Gastrocnemius medialis (tissue), 4 donors: Measurements from ENCODE around the gene PXN. TPM values are rescaled to one million over a fixed set of nuclear protein-coding genes. Genes with fewer than 3 reads are reported as not detected.
"Not testable (repeated sequence)": the region's sequence is repeated elsewhere in the genome, so short reads cannot be mapped to it uniquely, and the experiment has no call there.

Experiments
- ATAC-seq, 2 donors: fragments of 150-250 bp; one replicate each; pipeline ENCODE4 v1.9.1; 2016
- DNase-seq, 2 donors: peaks; one replicate each; pipeline ENCODE4 v3.0.0-alpha.2; 2019
- H3K27ac ChIP-seq, 4 donors: fragments of 200-600 bp; sonication (generic); 1 replicate in 1 of 4; 2 replicates in 3 of 4; pipeline ENCODE4 v1.5.1; 2016 to 2018; ENCODE audit warnings: mild to moderate bottlenecking in 2 of 4, moderate library complexity in 1 of 4
- H3K27me3 ChIP-seq, 3 donors: fragments of 200-600 bp; sonication (generic) in 2 of 3; 1 replicate in 1 of 3; 2 replicates in 2 of 3; pipeline versions ENCODE4 v1.5.1 to v1.6.0; 2016 to 2019; ENCODE audit warnings: mild to moderate bottlenecking in 1 of 3, moderate library complexity in 1 of 3
- H3K36me3 ChIP-seq, 2 donors: fragments of 200-600 bp; sonication (generic) in 1 of 2; one replicate each; pipeline ENCODE4 v1.5.1; 2017 to 2018
- H3K4me1 ChIP-seq, 2 donors: fragments of 200-600 bp; sonication (generic) in 1 of 2; one replicate each; pipeline ENCODE4 v1.5.1; 2016 to 2017; ENCODE audit warnings: mild to moderate bottlenecking in 2 of 2
- H3K4me3 ChIP-seq, 4 donors: fragments of 200-600 bp; sonication (generic) in 3 of 4; 1 replicate in 1 of 4; 2 replicates in 3 of 4; pipeline ENCODE4 v1.5.1; 2016 to 2019; ENCODE audit warnings: mild to moderate bottlenecking in 2 of 4
- H3K9me3 ChIP-seq, 3 donors: fragments of 200-600 bp; sonication (generic) in 2 of 3; 1 replicate in 1 of 3; 2 replicates in 2 of 3; pipeline ENCODE4 v1.5.1; 2016 to 2019
- CTCF ChIP-seq, 5 experiments: fragments of 450-650 bp in 3 of 5; fragments of 200-600 bp in 2 of 5; sonication (generic) in 2 of 5; IDR thresholded peaks in 4 of 5; conservative IDR thresholded peaks in 1 of 5; 1 replicate in 4 of 5; 2 replicates in 1 of 5; pipeline ENCODE4 v1.5.1; 2016 to 2019; ENCODE audit warnings: antibody characterized with exemption in 5 of 5, mild to moderate bottlenecking in 3 of 5, moderate library complexity in 3 of 5
- POLR2A ChIP-seq, 2 donors: fragments of 450-650 bp; IDR thresholded peaks; one replicate each; pipeline ENCODE4 v1.6.1; 2017; ENCODE audit warnings: antibody characterized with exemption in 2 of 2, mild to moderate bottlenecking in 2 of 2, moderate library complexity in 2 of 2
- in situ Hi-C, 4 donors: fragments of 200-750 bp; cut with MboI; loops; one replicate each; pipeline versions ENCODE4 v1.15.0 to v1.8.0; 2017; ENCODE audit warnings: low sequenced_read_pairs in 4 of 4
- intact Hi-C: fragments of 100-400 bp; cut with DNase I; formaldehyde crosslinking; loops from one replicate; pipeline ENCODE4 v1.15.1; 2023; ENCODE audit warnings: low total_unique reads
- total RNA-seq, 4 donors: library from RNA; depleted of rRNA; stranded (reverse); fragments of >200 nt; gene quantifications; one replicate each; pipeline versions ENCODE4 v1.1.0 to v1.2.3, GENCODE V29; 2016

Gene PXN
- total RNA-seq, 4 donors from 2014 or later: 48.8 to 102 (median 77.9) TPM

- H3K4me1 ChIP-seq: peaks cover 38 to 40% of the 10 kb centered on the region in 2 donors
- H3K9me3 ChIP-seq: no peaks in the 10 kb centered on the region
- no peak for ATAC-seq
- peak overlapping the region in 3 of 4 donors; percentile 93 to 97 (median 94) for H3K27ac ChIP-seq
- DNase-seq: no peak
- in situ Hi-C loops: no loop called here
- no peaks in the 10 kb centered on the region for H3K27me3 ChIP-seq
- TF ChIP-seq CTCF (IDR thresholded peaks at IDR 0.05 in 4 of 5, conservative IDR thresholded peaks at IDR 0.05 in 1 of 5) (no peak), POLR2A (IDR thresholded peaks at IDR 0.05) (no peak)
- peaks cover 0 to 35% of the 10 kb centered on the region in 2 donors for H3K36me3 ChIP-seq
- no peak overlapping the region for H3K4me3 ChIP-seq
- intact Hi-C loops: no loop called here
These were observed 68.0 kb downstream of the PXN start for GRCh38 chr12:120197542-120197887.

GRCh38 chr12:120196817-120197541, 68.6 kb downstream of the PXN start:
- in situ Hi-C loops, H3K9me3 ChIP-seq, intact Hi-C loops, ATAC-seq, DNase-seq, H3K4me3 ChIP-seq, H3K27me3 ChIP-seq: not testable (repeated sequence)
- H3K4me1 ChIP-seq: peaks cover 40 to 44% of the 10 kb centered on the region in 2 donors
- H3K27ac ChIP-seq: peak overlapping the region in 3 of 4 donors; percentile 93 to 97 (median 94)
- peaks cover 0 to 35% of the 10 kb centered on the region in 2 donors for H3K36me3 ChIP-seq

- peaks cover 37 to 44% of the 10 kb centered on the region in 2 donors for H3K4me1 ChIP-seq
- in situ Hi-C loops (no loop called here), intact Hi-C loops (no loop called here)
- no peak overlapping the region for H3K4me3 ChIP-seq
- ATAC-seq: no peak
- TF ChIP-seq POLR2A (IDR thresholded peaks at IDR 0.05) (no peak), CTCF (IDR thresholded peaks at IDR 0.05 in 4 of 5, conservative IDR thresholded peaks at IDR 0.05 in 1 of 5) (no peak)
- peaks cover 0 to 35% of the 10 kb centered on the region in 2 donors for H3K36me3 ChIP-seq
- H3K27ac ChIP-seq: peak overlapping the region; percentile 92 to 97 (median 96)
- no peaks in the 10 kb centered on the region for H3K9me3 ChIP-seq
- no peak for DNase-seq
- no peaks in the 10 kb centered on the region for H3K27me3 ChIP-seq
These were observed 69.2 kb downstream of the PXN start for GRCh38 chr12:120196363-120196762.

GRCh38 chr12:120194534-120195395, 70.8 kb downstream of the PXN start, which contains the start of gene GCN1:
GCN1 (minus strand) TSS chr12:120194715; CDS start chr12:120194697, 18 bp downstream.
- ATAC-seq: peak; percentile 84 to 89
- intact Hi-C loops (loop anchor here (5.0 kb wide), 1 partner anchor 77 kb away; the partner anchor contains the start of gene RAB35), in situ Hi-C loops (no loop called here)
- Histone ChIP-seq H3K4me3 (peak within 1 kb of the TSS; percentile 81 to 94 (median 92)), H3K9me3 (no peaks in the 10 kb centered on the region), H3K27me3 (no peaks in the 10 kb centered on the region), H3K36me3 (peaks cover 0 to 37% of the 10 kb centered on the region in 2 donors), H3K27ac (peak within 1 kb of the TSS; percentile 92 to 97 (median 96)), H3K4me1 (peaks cover 30 to 40% of the 10 kb centered on the region in 2 donors)
- no peak for TF ChIP-seq CTCF (IDR thresholded peaks at IDR 0.05 in 4 of 5, conservative IDR thresholded peaks at IDR 0.05 in 1 of 5)
- TF ChIP-seq POLR2A (IDR thresholded peaks at IDR 0.05): peak; percentile 90 to 97
- DNase-seq: peak; percentile 66 to 84

GRCh38 chr12:120194226-120194533, 71.3 kb downstream of the PXN start:
- peak; percentile 26 to 30 for ATAC-seq
- Histone ChIP-seq H3K9me3 (no peaks in the 10 kb centered on the region), H3K4me1 (peaks cover 25 to 34% of the 10 kb centered on the region in 2 donors), H3K27me3 (no peaks in the 10 kb centered on the region), H3K36me3 (peaks cover 0 to 38% of the 10 kb centered on the region in 2 donors), H3K4me3 (peak overlapping the region; percentile 81 to 94 (median 92)), H3K27ac (peak overlapping the region; percentile 92 to 97 (median 96))
- no peak for DNase-seq
- in situ Hi-C loops (no loop called here), intact Hi-C loops (loop anchor here (5.0 kb wide), 1 partner anchor 77 kb away; the partner anchor contains the start of gene RAB35)
- TF ChIP-seq CTCF (IDR thresholded peaks at IDR 0.05 in 4 of 5, conservative IDR thresholded peaks at IDR 0.05 in 1 of 5) (no peak), POLR2A (IDR thresholded peaks at IDR 0.05) (no peak)

GRCh38 chr12:120193286-120193685, 72.2 kb downstream of the PXN start:
- H3K9me3 ChIP-seq, in situ Hi-C loops, H3K27me3 ChIP-seq, ATAC-seq, DNase-seq: not testable (repeated sequence)
- intact Hi-C loops: loop anchor here (5.0 kb wide), 1 partner anchor 76 kb away; the partner anchor contains the start of gene RAB35
- Histone ChIP-seq H3K4me1 (peaks cover 21 to 25% of the 10 kb centered on the region in 2 donors), H3K36me3 (peaks cover 0 to 38% of the 10 kb centered on the region in 2 donors), H3K4me3 (peak overlapping the region; percentile 81 to 94 (median 92)), H3K27ac (peak overlapping the region in 3 of 4 donors; percentile 94 to 97 (median 97))
